Middle frontal gyrus (tissue), 1 donor: ENCODE results near the gene DGCR2.
"Not testable (repeated sequence)": the region's sequence is repeated elsewhere in the genome, so short reads cannot be mapped to it uniquely, and the experiment has no call there.

Source experiments
- DNase-seq: peaks from one replicate; pipeline ENCODE4 v3.0.0-alpha.2; 2015; ENCODE audit warnings: low spot score; ENCODE audit errors: extremely low spot score

The DGCR2 gene

GRCh38 chr22:18988958-18989357 is 133.3 kb downstream of the DGCR2 start:
- no peak for DNase-seq

- no peak for DNase-seq
Measured at GRCh38 chr22:18987765-18988164, 134.4 kb downstream of the DGCR2 start.

GRCh38 chr22:18987114-18987513 is 135.1 kb downstream of the DGCR2 start:
- not testable (repeated sequence) for DNase-seq
